Activated CD4-positive, alpha-beta T cell treated with anti-CD3 and anti-CD28 coated beads for 36 hours (primary cell): ENCODE results near the gene MACO1. TPM values are rescaled to one million over a fixed set of nuclear protein-coding genes. Genes with fewer than 3 reads are reported as not detected.

ENCODE experiments used
- ATAC-seq: fragments of 200-7000 bp; cut with Tn5 transposase; one replicate; pipeline ENCODE4 v1.10.0; 2021; ENCODE audit warnings: mild to moderate bottlenecking, moderate library complexity
- CTCF ChIA-PET: fragments of 350-600 bp; sonication (Branson Sonifier 250); formaldehyde crosslinking; loops from one replicate; lab custom pipeline; 2021; ENCODE audit warnings: antibody characterized with exemption; lab: Charles Lee
- POLR2A ChIA-PET: fragments of 350-600 bp; sonication (Branson Sonifier 250); formaldehyde crosslinking; loops from one replicate; lab custom pipeline; 2021; ENCODE audit warnings: antibody characterized with exemption, inconsistent platforms; lab: Charles Lee
- DNase-seq: peaks from one replicate; pipeline ENCODE4 v3.0.0-alpha.2; 2020
- H3K27ac Mint-ChIP-seq: one replicate; pipeline ENCODE4 v1.8.0; 2021; ENCODE audit warnings: mixed read lengths
- H3K27me3 Mint-ChIP-seq: one replicate; pipeline ENCODE4 v1.8.0; 2021; ENCODE audit warnings: mixed read lengths
- H3K36me3 Mint-ChIP-seq: one replicate; pipeline ENCODE4 v1.8.0; 2021; ENCODE audit warnings: low read depth, mixed read lengths
- H3K4me1 Mint-ChIP-seq: one replicate; pipeline ENCODE4 v1.8.0; 2021; ENCODE audit warnings: mixed read lengths
- H3K4me3 Mint-ChIP-seq: one replicate; pipeline ENCODE4 v1.8.0; 2021; ENCODE audit warnings: mild to moderate bottlenecking, moderate library complexity, mixed read lengths
- H3K9me3 Mint-ChIP-seq: one replicate; pipeline ENCODE4 v1.8.0; 2021; ENCODE audit warnings: low read depth, mixed read lengths
- intact Hi-C, 2 experiments: fragments of 100-400 bp; cut with DNase I in 1 of 2; cut with micrococcal nuclease in 1 of 2; formaldehyde crosslinking; loops; one replicate each; pipeline versions ENCODE4 v1.14.2 to v1.15.1; 2022 to 2024; cut with DNase I, micrococcal nuclease
- total RNA-seq, 2 experiments: library from RNA; stranded (reverse); gene quantifications; one replicate each; pipeline ENCODE4 v1.2.3, GENCODE V29; 2021

The MACO1 gene
- total RNA-seq, 2 experiments from 2014 or later: 15.7 to 18.5 TPM

GRCh38 chr1:25476186-25477097 lies 45.7 kb downstream of the MACO1 start:
- intact Hi-C loops: loop anchor here in 1 of 2 experiments (5.0 kb wide), 1 partner anchor 39 kb away; no protein-coding TSS in a partner anchor
- Mint-ChIP-seq H3K4me3 (no peak overlapping the region), H3K27ac (peak overlapping the region; percentile 28), H3K4me1 (peaks cover 57% of the 10 kb centered on the region), H3K9me3 (no peaks in the 10 kb centered on the region), H3K36me3 (peaks cover 5% of the 10 kb centered on the region), H3K27me3 (no peaks in the 10 kb centered on the region)
- ATAC-seq (peak; percentile 39), DNase-seq (no peak)
- POLR2A ChIA-PET: interaction anchor here (0.6 kb wide), 1 partner anchor 46 kb away, joined by 3 read pairs; no protein-coding TSS in a partner anchor
- CTCF ChIA-PET: interaction anchor here (0.9 to 4.2 kb wide), 6 partner anchors 9 to 44 kb away, joined by 3 to 16 read pairs (median 4); no protein-coding TSS in a partner anchor

- Mint-ChIP-seq H3K27ac (no peak overlapping the region), H3K27me3 (no peaks in the 10 kb centered on the region), H3K36me3 (peaks cover 5% of the 10 kb centered on the region), H3K4me1 (peaks cover 50% of the 10 kb centered on the region), H3K4me3 (no peak overlapping the region), H3K9me3 (no peaks in the 10 kb centered on the region)
- DNase-seq (no peak), ATAC-seq (no peak)
- ChIA-PET CTCF (interaction anchor here (0.7 to 4.2 kb wide), 2 partner anchors 10 to 771 kb away, joined by 3 to 16 read pairs; no protein-coding TSS in a partner anchor), POLR2A (interaction anchor here (0.5 to 0.6 kb wide), 2 partner anchors 47 to 230 kb away, joined by 3 read pairs; partner anchors contain the start of gene RSRP1)
- intact Hi-C loops: loop anchor here (2.0 to 5.0 kb wide), 2 partner anchors 19 to 40 kb away; no protein-coding TSS in a partner anchor
Observed at GRCh38 chr1:25477448-25478034, 46.8 kb downstream of the MACO1 start.

GRCh38 chr1:25478633-25479032 lies 47.9 kb downstream of the MACO1 start:
- no peak for ATAC-seq
- no peak overlapping the region for H3K27ac Mint-ChIP-seq
- CTCF ChIA-PET: interaction anchor here (1.0 to 4.2 kb wide), 3 partner anchors 9 to 50 kb away, joined by 3 to 16 read pairs (median 4); no protein-coding TSS in a partner anchor
- DNase-seq: no peak
- intact Hi-C loops: loop anchor here (2.0 to 5.0 kb wide), 2 partner anchors 20 to 41 kb away; no protein-coding TSS in a partner anchor
- H3K9me3 Mint-ChIP-seq: no peaks in the 10 kb centered on the region
- POLR2A ChIA-PET: no interaction called here
- no peaks in the 10 kb centered on the region for H3K27me3 Mint-ChIP-seq
- no peak overlapping the region for H3K4me3 Mint-ChIP-seq
- peaks cover 39% of the 10 kb centered on the region for H3K4me1 Mint-ChIP-seq
- peaks cover 6% of the 10 kb centered on the region for H3K36me3 Mint-ChIP-seq

- intact Hi-C loops: no loop called here
- H3K9me3 Mint-ChIP-seq: no peaks in the 10 kb centered on the region
- H3K4me3 Mint-ChIP-seq: no peak overlapping the region
- peaks cover 17% of the 10 kb centered on the region for H3K4me1 Mint-ChIP-seq
- no peak for DNase-seq
- ChIA-PET CTCF (interaction anchor here (0.6 to 1.0 kb wide), 3 partner anchors 39 to 128 kb away, joined by 3 to 4 read pairs (median 3); no protein-coding TSS in a partner anchor), POLR2A (no interaction called here)
- H3K27me3 Mint-ChIP-seq: no peaks in the 10 kb centered on the region
- no peak overlapping the region for H3K27ac Mint-ChIP-seq
- ATAC-seq: no peak
- peaks cover 9% of the 10 kb centered on the region for H3K36me3 Mint-ChIP-seq
Observed at GRCh38 chr1:25481625-25482024, 50.9 kb downstream of the MACO1 start.

- Mint-ChIP-seq H3K36me3 (peaks cover 14% of the 10 kb centered on the region), H3K9me3 (no peaks in the 10 kb centered on the region), H3K27me3 (no peaks in the 10 kb centered on the region), H3K4me3 (no peak overlapping the region), H3K27ac (no peak overlapping the region), H3K4me1 (peaks cover 14% of the 10 kb centered on the region)
- DNase-seq (no peak), ATAC-seq (no peak)
- intact Hi-C loops: no loop called here
- ChIA-PET POLR2A (no interaction called here), CTCF (interaction anchor here (0.7 to 1.0 kb wide), 3 partner anchors 9 to 52 kb away, joined by 3 to 4 read pairs (median 3); no protein-coding TSS in a partner anchor)
Observed at GRCh38 chr1:25482211-25482610, 51.5 kb downstream of the MACO1 start.

GRCh38 chr1:25484096-25484495 lies 53.4 kb downstream of the MACO1 start:
- no peaks in the 10 kb centered on the region for H3K9me3 Mint-ChIP-seq
- ChIA-PET CTCF (interaction anchor here (0.7 to 1.8 kb wide), 3 partner anchors 12 to 35 kb away, joined by 3 to 4 read pairs (median 4); no protein-coding TSS in a partner anchor), POLR2A (no interaction called here)
- H3K4me3 Mint-ChIP-seq: no peak overlapping the region
- intact Hi-C loops: no loop called here
- H3K4me1 Mint-ChIP-seq: peaks cover 7% of the 10 kb centered on the region
- DNase-seq (no peak), ATAC-seq (no peak)
- no peak overlapping the region for H3K27ac Mint-ChIP-seq
- H3K36me3 Mint-ChIP-seq: peaks cover 21% of the 10 kb centered on the region
- no peaks in the 10 kb centered on the region for H3K27me3 Mint-ChIP-seq

- H3K27ac Mint-ChIP-seq: no peak overlapping the region
- POLR2A ChIA-PET: no interaction called here
- DNase-seq: no peak
- intact Hi-C loops: no loop called here
- CTCF ChIA-PET: interaction anchor here (0.7 to 1.8 kb wide), 4 partner anchors 12 to 42 kb away, joined by 3 to 4 read pairs (median 4); no protein-coding TSS in a partner anchor
- no peaks in the 10 kb centered on the region for H3K27me3 Mint-ChIP-seq
- no peak overlapping the region for H3K4me3 Mint-ChIP-seq
- H3K4me1 Mint-ChIP-seq: peaks cover 7% of the 10 kb centered on the region
- ATAC-seq: no peak
- H3K9me3 Mint-ChIP-seq: no peaks in the 10 kb centered on the region
- peaks cover 25% of the 10 kb centered on the region for H3K36me3 Mint-ChIP-seq
Observed at GRCh38 chr1:25484533-25484932, 53.8 kb downstream of the MACO1 start.

GRCh38 chr1:25485536-25486411 lies 55.1 kb downstream of the MACO1 start:
- Mint-ChIP-seq H3K27ac (no peak overlapping the region), H3K27me3 (no peaks in the 10 kb centered on the region), H3K4me3 (no peak overlapping the region), H3K9me3 (no peaks in the 10 kb centered on the region), H3K36me3 (peaks cover 30% of the 10 kb centered on the region), H3K4me1 (peaks cover 7% of the 10 kb centered on the region)
- ChIA-PET POLR2A (interaction anchor here (1.1 kb wide), 1 partner anchor 16 kb away, joined by 4 read pairs; no protein-coding TSS in a partner anchor), CTCF (interaction anchor here (0.6 to 3.2 kb wide), 8 partner anchors 10 to 123 kb away, joined by 3 to 22 read pairs (median 4); no protein-coding TSS in a partner anchor)
- intact Hi-C loops: no loop called here
- DNase-seq (no peak), ATAC-seq (no peak)

GRCh38 chr1:25486602-25487001 lies 55.9 kb downstream of the MACO1 start:
- H3K9me3 Mint-ChIP-seq: no peaks in the 10 kb centered on the region
- ATAC-seq: no peak
- H3K4me1 Mint-ChIP-seq: peaks cover 7% of the 10 kb centered on the region
- H3K27ac Mint-ChIP-seq: no peak overlapping the region
- CTCF ChIA-PET: interaction anchor here (0.7 to 3.2 kb wide), 9 partner anchors 10 to 233 kb away, joined by 3 to 22 read pairs (median 5); no protein-coding TSS in a partner anchor
- H3K36me3 Mint-ChIP-seq: peaks cover 35% of the 10 kb centered on the region
- no peak for DNase-seq
- H3K27me3 Mint-ChIP-seq: no peaks in the 10 kb centered on the region
- intact Hi-C loops: loop anchor here in 1 of 2 experiments (1.0 kb wide), 1 partner anchor 83 kb away; no protein-coding TSS in a partner anchor
- H3K4me3 Mint-ChIP-seq: no peak overlapping the region
- POLR2A ChIA-PET: no interaction called here

GRCh38 chr1:25487628-25488027 lies 56.9 kb downstream of the MACO1 start:
- H3K4me1 Mint-ChIP-seq: peaks cover 7% of the 10 kb centered on the region
- H3K4me3 Mint-ChIP-seq: no peak overlapping the region
- H3K27me3 Mint-ChIP-seq: no peaks in the 10 kb centered on the region
- ATAC-seq: no peak
- H3K27ac Mint-ChIP-seq: no peak overlapping the region
- H3K9me3 Mint-ChIP-seq: no peaks in the 10 kb centered on the region
- ChIA-PET POLR2A (no interaction called here), CTCF (interaction anchor here (0.6 to 3.2 kb wide), 16 partner anchors 10 to 747 kb away, joined by 3 to 22 read pairs (median 4); no protein-coding TSS in a partner anchor)
- DNase-seq: peak; percentile 54
- H3K36me3 Mint-ChIP-seq: peaks cover 37% of the 10 kb centered on the region
- intact Hi-C loops: loop anchor here in 1 of 2 experiments (1.0 kb wide), 1 partner anchor 84 kb away; no protein-coding TSS in a partner anchor
